PC-9 (cell line): ENCODE measurements around the gene MRPL49.

ENCODE experiments used
- EZH2 ChIP-seq: fragments of 200-600 bp; sonication (generic); IDR thresholded peaks from 2 replicates; pipeline ENCODE4 v1.8.0; 2017; ENCODE audit warnings: antibody characterized with exemption, low read depth
- TF ChIP-seq, protein P1 (sequence below): fragments of 200-600 bp; sonication (generic); conservative IDR thresholded peaks from 2 replicates; pipeline ENCODE4 v1.6.1; 2017; ENCODE audit warnings: mixed run types, antibody characterized with exemption, mild to moderate bottlenecking, moderate library complexity

DNA sequence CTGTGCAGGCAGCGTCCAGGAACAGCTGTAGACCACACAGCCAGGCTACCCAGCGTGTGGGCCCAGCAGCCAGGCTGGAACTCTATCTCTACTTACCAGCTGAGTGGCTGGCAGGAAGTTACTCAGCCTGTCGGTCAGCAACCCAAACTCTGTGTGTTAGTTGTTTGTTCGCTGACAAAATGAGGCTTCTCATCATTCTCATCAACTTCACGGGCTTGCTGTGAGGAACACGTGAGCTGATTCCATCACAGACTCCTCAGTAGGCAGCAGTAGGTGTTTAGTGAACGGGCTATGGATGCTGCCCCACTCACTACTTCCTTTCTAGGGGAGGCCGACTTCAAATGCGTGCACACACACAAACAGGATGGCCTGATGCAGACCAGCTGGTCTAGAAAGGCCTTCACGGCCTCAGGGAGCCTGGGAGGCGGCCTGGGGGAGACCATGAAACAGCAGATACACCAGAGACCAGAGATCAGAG is 47.1 kb downstream of the MRPL49 start:
- TF ChIP-seq EZH2, result no peak
- TF ChIP-seq, protein P1, sequence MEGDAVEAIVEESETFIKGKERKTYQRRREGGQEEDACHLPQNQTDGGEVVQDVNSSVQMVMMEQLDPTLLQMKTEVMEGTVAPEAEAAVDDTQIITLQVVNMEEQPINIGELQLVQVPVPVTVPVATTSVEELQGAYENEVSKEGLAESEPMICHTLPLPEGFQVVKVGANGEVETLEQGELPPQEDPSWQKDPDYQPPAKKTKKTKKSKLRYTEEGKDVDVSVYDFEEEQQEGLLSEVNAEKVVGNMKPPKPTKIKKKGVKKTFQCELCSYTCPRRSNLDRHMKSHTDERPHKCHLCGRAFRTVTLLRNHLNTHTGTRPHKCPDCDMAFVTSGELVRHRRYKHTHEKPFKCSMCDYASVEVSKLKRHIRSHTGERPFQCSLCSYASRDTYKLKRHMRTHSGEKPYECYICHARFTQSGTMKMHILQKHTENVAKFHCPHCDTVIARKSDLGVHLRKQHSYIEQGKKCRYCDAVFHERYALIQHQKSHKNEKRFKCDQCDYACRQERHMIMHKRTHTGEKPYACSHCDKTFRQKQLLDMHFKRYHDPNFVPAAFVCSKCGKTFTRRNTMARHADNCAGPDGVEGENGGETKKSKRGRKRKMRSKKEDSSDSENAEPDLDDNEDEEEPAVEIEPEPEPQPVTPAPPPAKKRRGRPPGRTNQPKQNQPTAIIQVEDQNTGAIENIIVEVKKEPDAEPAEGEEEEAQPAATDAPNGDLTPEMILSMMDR, result no peak
